ENCODE results near the gene STUM.

STUM gene

DNA sequence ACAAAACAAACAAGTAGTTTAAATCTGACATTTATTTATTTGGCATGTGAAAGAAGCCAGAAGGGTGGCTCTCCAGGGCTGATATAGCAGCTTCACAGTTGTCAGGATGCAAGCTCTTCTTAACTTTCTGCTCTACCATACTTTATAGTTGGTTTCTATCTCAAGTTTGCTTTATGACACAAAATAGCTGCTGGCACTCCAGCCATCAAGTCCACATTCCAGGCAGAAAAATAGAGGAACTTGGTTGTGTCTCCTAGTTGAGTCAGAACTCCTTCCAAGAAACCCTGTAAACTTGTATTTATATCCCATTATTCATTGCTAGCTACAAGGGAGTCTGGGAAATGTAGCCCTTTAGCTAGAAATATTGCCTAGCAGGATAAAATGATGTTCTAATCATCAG is 24.0 kb upstream of the STUM start:
- Histone ChIP-seq H3K9me3 (ENCODE audit: insufficient read depth, low read length) (peaks cover 6% of the 10 kb centered on the region; the same call in 1 of the 2 replicates), H3K4me2 (ENCODE audit: low read length) (no peak overlapping the region), H3K79me2 (ENCODE audit: low read length) (no peaks in the 10 kb centered on the region), H3K36me3 (replicated peaks; ENCODE audit: low read depth, low read length) (no peaks in the 10 kb centered on the region), H3K4me3 (ENCODE audit: low read length) (no peak overlapping the region), H3K4me1 (ENCODE audit: low read length) (no peaks in the 10 kb centered on the region), H3K27ac (ENCODE audit: low read length) (no peak overlapping the region), H4K20me1 (ENCODE audit: insufficient read depth, low read length) (no peaks in the 10 kb centered on the region), H3K9ac (ENCODE audit: low read length) (no peak overlapping the region), H3K27me3 (ENCODE audit: low read depth, low read length) (peaks cover 4% of the 10 kb centered on the region; the same call in 1 of the 2 replicates), H2AFZ (ENCODE audit: low read depth, low read length) (no peak overlapping the region)
- TF ChIP-seq, protein P1, sequence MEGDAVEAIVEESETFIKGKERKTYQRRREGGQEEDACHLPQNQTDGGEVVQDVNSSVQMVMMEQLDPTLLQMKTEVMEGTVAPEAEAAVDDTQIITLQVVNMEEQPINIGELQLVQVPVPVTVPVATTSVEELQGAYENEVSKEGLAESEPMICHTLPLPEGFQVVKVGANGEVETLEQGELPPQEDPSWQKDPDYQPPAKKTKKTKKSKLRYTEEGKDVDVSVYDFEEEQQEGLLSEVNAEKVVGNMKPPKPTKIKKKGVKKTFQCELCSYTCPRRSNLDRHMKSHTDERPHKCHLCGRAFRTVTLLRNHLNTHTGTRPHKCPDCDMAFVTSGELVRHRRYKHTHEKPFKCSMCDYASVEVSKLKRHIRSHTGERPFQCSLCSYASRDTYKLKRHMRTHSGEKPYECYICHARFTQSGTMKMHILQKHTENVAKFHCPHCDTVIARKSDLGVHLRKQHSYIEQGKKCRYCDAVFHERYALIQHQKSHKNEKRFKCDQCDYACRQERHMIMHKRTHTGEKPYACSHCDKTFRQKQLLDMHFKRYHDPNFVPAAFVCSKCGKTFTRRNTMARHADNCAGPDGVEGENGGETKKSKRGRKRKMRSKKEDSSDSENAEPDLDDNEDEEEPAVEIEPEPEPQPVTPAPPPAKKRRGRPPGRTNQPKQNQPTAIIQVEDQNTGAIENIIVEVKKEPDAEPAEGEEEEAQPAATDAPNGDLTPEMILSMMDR (IDR thresholded peaks at IDR 0.05; ENCODE audit: low read depth, low read length) = no peak
- TF ChIP-seq EZH2phosphoT487 (IDR thresholded peaks at IDR 0.05; ENCODE audit: low read depth) = no peak

DNA sequence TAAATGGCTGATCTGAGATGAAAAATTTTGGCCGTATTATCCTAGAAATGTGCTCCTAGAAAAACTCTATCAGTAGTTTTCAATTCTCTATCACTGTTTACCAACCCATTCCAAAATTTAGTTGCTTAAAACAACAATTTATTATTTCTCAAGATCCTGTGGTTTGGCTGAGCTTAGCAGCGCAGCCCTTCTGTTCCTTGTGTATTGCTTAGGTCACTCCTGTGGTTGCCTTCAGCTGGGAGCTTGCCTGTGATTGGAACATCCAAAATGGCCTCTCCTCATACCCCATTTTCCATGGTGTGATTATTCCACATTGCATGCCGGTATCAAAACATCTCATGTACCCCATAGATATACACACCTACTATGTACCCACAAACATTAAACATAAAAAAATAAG is 22.8 kb upstream of the STUM start:
- peaks cover 6% of the 10 kb centered on the region; the same call in 1 of the 2 replicates for H3K9me3 ChIP-seq (ENCODE audit: insufficient read depth, low read length)
- H3K36me3 ChIP-seq (replicated peaks; ENCODE audit: low read depth, low read length) = no peaks in the 10 kb centered on the region
- no peak overlapping the region for H3K9ac ChIP-seq (ENCODE audit: low read length)
- TF ChIP-seq, protein P1 (IDR thresholded peaks at IDR 0.05; ENCODE audit: low read depth, low read length) = no peak
- TF ChIP-seq EZH2phosphoT487 (IDR thresholded peaks at IDR 0.05; ENCODE audit: low read depth) = no peak
- no peak overlapping the region for H3K4me2 ChIP-seq (ENCODE audit: low read length)
- H3K4me1 ChIP-seq (ENCODE audit: low read length) = no peaks in the 10 kb centered on the region
- H3K27ac ChIP-seq (ENCODE audit: low read length) = no peak overlapping the region
- H3K4me3 ChIP-seq (ENCODE audit: low read length) = no peak overlapping the region
- H2AFZ ChIP-seq (ENCODE audit: low read depth, low read length) = no peak overlapping the region
- H3K79me2 ChIP-seq (ENCODE audit: low read length) = no peaks in the 10 kb centered on the region
- H4K20me1 ChIP-seq (ENCODE audit: insufficient read depth, low read length) = no peaks in the 10 kb centered on the region
- H3K27me3 ChIP-seq (ENCODE audit: low read depth, low read length) = peaks cover 10% of the 10 kb centered on the region; the same call in 1 of the 2 replicates

DNA sequence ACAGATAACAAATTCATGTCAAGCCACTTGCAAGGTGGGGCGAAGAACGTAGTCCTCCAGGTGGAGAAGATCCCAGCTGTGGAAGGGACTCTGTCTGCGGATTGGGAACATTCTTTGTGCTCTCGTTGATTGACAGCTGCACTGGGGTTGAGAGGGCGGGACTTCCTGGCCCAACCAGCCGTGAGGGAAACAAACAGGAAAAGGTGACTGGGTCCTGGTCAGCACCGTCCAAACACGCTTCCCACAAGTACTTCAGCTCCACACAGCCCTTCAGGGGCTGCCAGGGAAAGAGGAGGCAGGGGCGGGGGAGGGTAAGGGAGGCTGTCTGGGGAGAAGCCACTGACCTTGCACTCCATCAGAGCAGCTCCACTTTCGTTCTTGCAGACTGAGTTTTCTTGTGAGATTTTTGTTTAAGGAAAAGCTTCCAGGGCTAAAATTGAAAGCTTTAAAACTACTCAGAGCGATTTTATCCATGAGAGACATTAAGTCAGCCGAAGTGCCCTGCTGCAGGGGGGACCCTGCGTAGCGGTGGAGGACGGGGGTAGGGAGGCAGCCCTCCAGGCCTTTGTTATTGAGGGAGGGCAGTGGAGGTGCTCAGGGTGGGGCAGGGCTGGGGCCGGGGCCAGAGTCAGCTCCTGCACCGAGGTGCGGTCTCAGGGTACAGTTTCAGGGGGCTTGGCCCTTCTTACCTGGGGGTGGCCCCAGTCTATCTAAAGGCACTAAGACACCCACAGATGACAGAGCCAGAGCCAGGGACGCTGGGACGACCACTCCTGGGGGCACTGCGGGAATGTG is 21.6 kb upstream of the STUM start:
- TF ChIP-seq, protein P1 (IDR thresholded peaks at IDR 0.05; ENCODE audit: low read depth, low read length) = no peak
- no peak for TF ChIP-seq EZH2phosphoT487 (IDR thresholded peaks at IDR 0.05; ENCODE audit: low read depth)
- no peak overlapping the region for H3K9ac ChIP-seq (ENCODE audit: low read length)
- no peaks in the 10 kb centered on the region for H4K20me1 ChIP-seq (ENCODE audit: insufficient read depth, low read length)
- H3K4me1 ChIP-seq (ENCODE audit: low read length) = no peaks in the 10 kb centered on the region
- peaks cover 6% of the 10 kb centered on the region; the same call in 1 of the 2 replicates for H3K9me3 ChIP-seq (ENCODE audit: insufficient read depth, low read length)
- H3K4me2 ChIP-seq (ENCODE audit: low read length) = peak overlapping the region; percentile 50
- H3K4me3 ChIP-seq (ENCODE audit: low read length) = peak overlapping the region; percentile 28
- peak overlapping the region; percentile 71 for H2AFZ ChIP-seq (ENCODE audit: low read depth, low read length)
- H3K27ac ChIP-seq (ENCODE audit: low read length) = no peak overlapping the region
- H3K36me3 ChIP-seq (replicated peaks; ENCODE audit: low read depth, low read length) = no peaks in the 10 kb centered on the region
- peaks cover 21% of the 10 kb centered on the region; the same call in 1 of the 2 replicates for H3K27me3 ChIP-seq (ENCODE audit: low read depth, low read length)
- H3K79me2 ChIP-seq (ENCODE audit: low read length) = no peaks in the 10 kb centered on the region

DNA sequence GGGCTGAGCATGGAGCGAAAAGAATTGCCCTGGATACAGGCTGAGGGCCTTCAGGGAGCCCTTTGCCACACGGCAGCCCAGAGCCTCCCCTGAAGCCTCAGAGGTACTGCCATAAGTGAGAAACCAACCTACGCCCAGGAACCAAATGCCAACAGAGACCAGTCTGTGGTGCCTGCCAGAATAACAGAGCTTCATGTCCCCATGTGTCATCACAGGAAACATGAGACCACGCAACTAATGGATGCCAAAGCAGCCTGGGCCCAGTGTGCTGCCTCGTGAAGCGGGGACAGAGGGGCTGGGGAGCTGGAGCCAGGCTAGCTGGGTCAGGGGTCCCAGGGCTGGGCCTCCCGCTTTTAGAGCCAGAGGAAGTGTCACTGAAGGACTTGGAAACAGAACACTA is 18.7 kb upstream of the STUM start:
- no peak for TF ChIP-seq EZH2phosphoT487 (IDR thresholded peaks at IDR 0.05; ENCODE audit: low read depth)
- TF ChIP-seq, protein P1 (IDR thresholded peaks at IDR 0.05; ENCODE audit: low read depth, low read length) = no peak
- Histone ChIP-seq H3K9ac (ENCODE audit: low read length) (no peak overlapping the region), H3K36me3 (replicated peaks; ENCODE audit: low read depth, low read length) (no peaks in the 10 kb centered on the region), H3K4me2 (ENCODE audit: low read length) (no peak overlapping the region), H4K20me1 (ENCODE audit: insufficient read depth, low read length) (no peaks in the 10 kb centered on the region), H3K9me3 (ENCODE audit: insufficient read depth, low read length) (no peaks in the 10 kb centered on the region; the same call in 1 of the 2 replicates), H3K27me3 (ENCODE audit: low read depth, low read length) (peaks cover 25% of the 10 kb centered on the region; the same call in 1 of the 2 replicates), H3K4me1 (ENCODE audit: low read length) (no peaks in the 10 kb centered on the region), H3K27ac (ENCODE audit: low read length) (no peak overlapping the region), H3K79me2 (ENCODE audit: low read length) (no peaks in the 10 kb centered on the region), H3K4me3 (ENCODE audit: low read length) (no peak overlapping the region), H2AFZ (ENCODE audit: low read depth, low read length) (no peak overlapping the region)

Data from OCI-LY3 (cell line).